H1 (cell line): ENCODE measurements around the gene ZAR1. TPM values are rescaled to one million over a fixed set of nuclear protein-coding genes. Genes with fewer than 3 reads are reported as not detected.
A peak's percentile ranks its signal among the peaks of the same experiment; 100 is the strongest.
"Not testable (repeated sequence)": the region's sequence is repeated elsewhere in the genome, so short reads cannot be mapped to it uniquely, and the experiment has no call there.

Experiments
- CTCF ChIA-PET: fragments of 300-600 bp; sonication (Branson Sonifier 250); formaldehyde crosslinking; loops from one replicate; lab custom pipeline; 2021; ENCODE audit not compliant: partially characterized antibody; lab: Charles Lee
- POLR2A ChIA-PET: fragments of 300-600 bp; sonication (Branson Sonifier 250); formaldehyde crosslinking; loops from one replicate; lab custom pipeline; 2021; ENCODE audit warnings: inconsistent platforms; ENCODE audit not compliant: partially characterized antibody; lab: Charles Lee
- DNase-seq, 2 experiments: peaks; one replicate each; pipeline versions ENCODE4 v3.0.0 to v3.0.0-alpha.2; 2010 to 2022; ENCODE audit warnings: low spot score in 2 of 2, low read depth in 1 of 2, mixed read lengths in 1 of 2
- FAIRE-seq: peaks from 2 replicates; lab custom pipeline; 2011; peaks lifted over from hg19 to GRCh38; lab: Jason Lieb, UNC
- H2AFZ ChIP-seq: 2 replicates; pipeline ENCODE4 v1.8.1; 2012; ENCODE audit warnings: low read length, inconsistent platforms
- H2AK5ac ChIP-seq: 2 replicates; pipeline ENCODE4 v1.6.1; 2013; ENCODE audit warnings: low read depth, low read length
- H2BK120ac ChIP-seq: replicated peaks from 2 replicates; pipeline ENCODE3; 2013; ENCODE audit warnings: low read depth, low read length, inconsistent platforms
- H2BK12ac ChIP-seq: 2 replicates; pipeline ENCODE4 v1.6.1; 2013; ENCODE audit warnings: low read depth, low read length
- H2BK15ac ChIP-seq: 2 replicates; pipeline ENCODE4 v1.6.1; 2013; ENCODE audit warnings: low read length
- H2BK20ac ChIP-seq: 2 replicates; pipeline ENCODE4 v1.6.1; 2013; ENCODE audit warnings: low read length
- H2BK5ac ChIP-seq: 2 replicates; pipeline ENCODE4 v1.6.1; 2013; ENCODE audit warnings: low read depth, low read length
- H3K14ac ChIP-seq: 2 replicates; pipeline ENCODE4 v1.6.1; 2013; ENCODE audit warnings: inconsistent platforms; ENCODE audit not compliant: insufficient read length
- H3K18ac ChIP-seq: 2 replicates; pipeline ENCODE4 v1.6.1; 2013; ENCODE audit warnings: low read length; ENCODE audit errors: extremely low read depth
- H3K23ac ChIP-seq: 2 replicates; pipeline ENCODE4 v1.6.1; 2013; ENCODE audit warnings: inconsistent platforms; ENCODE audit not compliant: insufficient read length
- H3K23me2 ChIP-seq: 2 replicates; pipeline ENCODE4 v1.6.1; 2013; ENCODE audit warnings: low read depth, low read length
- H3K27ac ChIP-seq: 2 replicates; pipeline ENCODE4 v1.6.1; 2011; ENCODE audit warnings: low read depth, low read length, inconsistent platforms
- H3K27me3 ChIP-seq, 4 experiments: replicated peaks in 1 of 4; 1 replicate in 1 of 4; 2 replicates in 3 of 4; pipeline versions ENCODE4 v1.6.1 to v1.8.1; 2011 to 2013; ENCODE audit warnings: low read length in 3 of 4, mild to moderate bottlenecking in 3 of 4, inconsistent platforms in 2 of 4, mixed read lengths in 2 of 4, moderate library complexity in 1 of 4; ENCODE audit not compliant: control insufficient read depth in 3 of 4, insufficient read depth in 3 of 4; ENCODE audit errors: extremely low read depth in 1 of 4
- H3K36me3 ChIP-seq, 4 experiments: 2 replicates each; pipeline versions ENCODE4 v1.6.1 to v1.8.1; 2011 to 2013; ENCODE audit warnings: mild to moderate bottlenecking in 4 of 4, low read length in 3 of 4, moderate library complexity in 2 of 4, control low read depth in 1 of 4, inconsistent platforms in 1 of 4; ENCODE audit not compliant: insufficient read depth in 4 of 4, control insufficient read depth in 2 of 4
- H3K4ac ChIP-seq: replicated peaks from 2 replicates; pipeline ENCODE3; 2013; ENCODE audit warnings: low read length, low read depth, mixed read lengths, inconsistent platforms; ENCODE audit not compliant: insufficient read length
- H3K4me1 ChIP-seq, 4 experiments: replicated peaks in 1 of 4; 1 replicate in 1 of 4; 2 replicates in 3 of 4; pipeline versions ENCODE4 v1.6.1 to v1.8.1; 2011 to 2013; ENCODE audit warnings: low read length in 3 of 4, inconsistent platforms in 2 of 4, mixed read lengths in 1 of 4; ENCODE audit not compliant: insufficient read depth in 4 of 4, control insufficient read depth in 3 of 4
- H3K4me2 ChIP-seq, 2 experiments: 2 replicates each; pipeline versions ENCODE4 v1.6.1 to v1.8.1; 2011 to 2013; ENCODE audit warnings: low read depth in 2 of 2, low read length in 2 of 2, control low read depth in 1 of 2, inconsistent platforms in 1 of 2, mild to moderate bottlenecking in 1 of 2; ENCODE audit not compliant: insufficient read depth in 1 of 2
- H3K4me3 ChIP-seq, 4 experiments: fragments of 200-600, 300-600 bp in 1 of 4; sonication (generic), shearing (Covaris generic), sonication (Bioruptor Twin) in 1 of 4; 2 replicates each; pipeline versions ENCODE4 v1.5.1 to v1.8.1; 2011 to 2016; ENCODE audit warnings: low read length in 4 of 4, low read depth in 3 of 4, control low read depth in 2 of 4, inconsistent platforms in 2 of 4, mild to moderate bottlenecking in 2 of 4, mixed read lengths in 1 of 4, moderate library complexity in 1 of 4; ENCODE audit not compliant: insufficient read depth in 2 of 4; ENCODE audit errors: extremely low read depth in 1 of 4
- H3K56ac ChIP-seq: replicated peaks from 2 replicates; pipeline ENCODE3; 2013; ENCODE audit warnings: low read depth, mild to moderate bottlenecking, mixed read lengths, low read length, inconsistent platforms; ENCODE audit not compliant: insufficient read length
- H3K79me1 ChIP-seq: 2 replicates; pipeline ENCODE4 v1.6.1; 2013; ENCODE audit warnings: low read depth, low read length, control low read depth
- H3K79me2 ChIP-seq, 2 experiments: 2 replicates each; pipeline versions ENCODE4 v1.6.1 to v1.8.1; 2012 to 2013; ENCODE audit warnings: low read length in 2 of 2, mild to moderate bottlenecking in 2 of 2, inconsistent platforms in 1 of 2; ENCODE audit not compliant: insufficient read depth in 2 of 2, control insufficient read depth in 1 of 2
- H3K9ac ChIP-seq, 4 experiments: replicated peaks in 1 of 4; 1 replicate in 1 of 4; 2 replicates in 3 of 4; pipeline versions ENCODE4 v1.6.1 to v1.8.1; 2011 to 2013; ENCODE audit warnings: low read depth in 3 of 4, low read length in 3 of 4, control low read depth in 2 of 4, mild to moderate bottlenecking in 2 of 4, moderate library complexity in 2 of 4, inconsistent platforms in 1 of 4; ENCODE audit errors: extremely low read depth in 1 of 4
- H3K9me3 ChIP-seq, 2 experiments: 2 replicates each; pipeline versions ENCODE4 v1.6.1 to v1.8.1; 2012 to 2013; ENCODE audit warnings: mild to moderate bottlenecking in 2 of 2, moderate library complexity in 2 of 2, control low read depth in 1 of 2, inconsistent platforms in 1 of 2, low read depth in 1 of 2, low read length in 1 of 2, mixed read lengths in 1 of 2; ENCODE audit not compliant: insufficient read depth in 2 of 2
- H4K20me1 ChIP-seq, 2 experiments: replicated peaks in 1 of 2; 2 replicates each; pipeline versions ENCODE3 to v1.8.1; 2011 to 2013; ENCODE audit warnings: inconsistent platforms in 2 of 2, low read length in 2 of 2, mild to moderate bottlenecking in 1 of 2; ENCODE audit not compliant: insufficient read depth in 2 of 2, control insufficient read depth in 1 of 2
- H4K5ac ChIP-seq: 2 replicates; pipeline ENCODE4 v1.6.1; 2013; ENCODE audit warnings: low read length, low read depth, mixed read lengths, inconsistent platforms; ENCODE audit not compliant: insufficient read length
- H4K8ac ChIP-seq: 2 replicates; pipeline ENCODE4 v1.8.0; 2013; ENCODE audit warnings: mild to moderate bottlenecking, moderate library complexity, low read length, inconsistent platforms; ENCODE audit not compliant: insufficient read depth; ENCODE audit errors: extremely low read depth
- H4K91ac ChIP-seq: replicated peaks from 2 replicates; pipeline ENCODE3; 2013; ENCODE audit warnings: low read length, mixed read lengths, inconsistent platforms; ENCODE audit not compliant: insufficient read length
- BACH1 ChIP-seq: IDR thresholded peaks from 2 replicates; pipeline ENCODE4 v1.6.1; 2012; ENCODE audit warnings: low read length, improper control_type of control experiment
- EGR1 ChIP-seq: IDR thresholded peaks from 2 replicates; pipeline ENCODE4 v1.6.1; 2011; ENCODE audit warnings: low read depth, low read length, borderline replicate concordance
- EP300 ChIP-seq, 2 experiments: IDR thresholded peaks; 1 replicate in 1 of 2; 2 replicates in 1 of 2; pipeline ENCODE4 v1.6.1; 2011 to 2012; ENCODE audit warnings: low read depth in 2 of 2, low read length in 2 of 2, mild to moderate bottlenecking in 2 of 2, borderline replicate concordance in 1 of 2, inconsistent platforms in 1 of 2, moderate library complexity in 1 of 2
- EZH2 ChIP-seq: fragments of 200-600 bp; sonication (generic); IDR thresholded peaks from 2 replicates; pipeline ENCODE4 v1.7.1; 2012; ENCODE audit warnings: low read depth, mild to moderate bottlenecking, moderate library complexity, low read length, inconsistent platforms; ENCODE audit not compliant: severe bottlenecking
- JUN ChIP-seq: IDR thresholded peaks from 2 replicates; pipeline ENCODE4 v1.6.1; 2011; ENCODE audit warnings: low read depth, mild to moderate bottlenecking, improper control_type of control experiment, low read length
- SUZ12 ChIP-seq: fragments of 200-600 bp; sonication (generic); IDR thresholded peaks from 2 replicates; pipeline ENCODE4 v1.6.1; 2012; ENCODE audit warnings: mild to moderate bottlenecking, inconsistent platforms, low read length, moderate library complexity, mixed read lengths
- TAF1 ChIP-seq: IDR thresholded peaks from 2 replicates; pipeline ENCODE4 v1.6.1; 2011; ENCODE audit warnings: mild to moderate bottlenecking, low read depth, low read length
- YY1 ChIP-seq: IDR thresholded peaks from 2 replicates; pipeline ENCODE4 v1.6.1; 2011; ENCODE audit warnings: low read depth, mild to moderate bottlenecking, low read length
- WGBS, 2 experiments: shearing (Covaris generic) in 1 of 2; methylation state at CpG; one replicate each; pipeline versions ENCODE4 v1.1.6 to v1.1.7; 2013 to 2015; ENCODE audit warnings: low lambda C conversion rate in 2 of 2, mixed read lengths in 2 of 2, inconsistent platforms in 1 of 2, low coverage in 1 of 2, missing lambda C conversion rate in 1 of 2; ENCODE audit not compliant: insufficient replicate concordance in 2 of 2, insufficient coverage in 1 of 2, insufficient read length in 1 of 2; ENCODE audit errors: extremely low coverage in 1 of 2, missing lambda C conversion rate in 1 of 2; 5-methylcytosine and 5-hydroxymethylcytosine counted together
- polyA plus RNA-seq, 7 experiments: library from polyadenylated mRNA; depleted of rRNA in 3 of 7; stranded (reverse) in 5 of 7; unstranded in 2 of 7; fragments of >200 nt in 5 of 7; fragments of 200-250 nt in 2 of 7; gene quantifications; 1 replicate in 5 of 7; 2 replicates in 1 of 7; 4 replicates in 1 of 7; pipeline versions ENCODE4 v1.2.1 to v1.2.3, GENCODE V29; 2011 to 2013; ENCODE audit warnings: missing spikeins in 2 of 7, mixed read lengths in 2 of 7
- total RNA-seq: library from RNA; stranded (reverse); fragmentation: NEBNext Ultra II Directional; extraction: Animal tissue kit (Norgen Biotek cat#: 25700); gene quantifications from 2 replicates; pipeline ENCODE4 v1.2.1, GENCODE V29; 2021

Gene ZAR1
- total and polyA plus RNA-seq, 2 of the 8 experiments (the other 6 are each of a cell fraction or from before 2014, with no cell fraction given) = 0.33 to 0.78 TPM

DNA sequence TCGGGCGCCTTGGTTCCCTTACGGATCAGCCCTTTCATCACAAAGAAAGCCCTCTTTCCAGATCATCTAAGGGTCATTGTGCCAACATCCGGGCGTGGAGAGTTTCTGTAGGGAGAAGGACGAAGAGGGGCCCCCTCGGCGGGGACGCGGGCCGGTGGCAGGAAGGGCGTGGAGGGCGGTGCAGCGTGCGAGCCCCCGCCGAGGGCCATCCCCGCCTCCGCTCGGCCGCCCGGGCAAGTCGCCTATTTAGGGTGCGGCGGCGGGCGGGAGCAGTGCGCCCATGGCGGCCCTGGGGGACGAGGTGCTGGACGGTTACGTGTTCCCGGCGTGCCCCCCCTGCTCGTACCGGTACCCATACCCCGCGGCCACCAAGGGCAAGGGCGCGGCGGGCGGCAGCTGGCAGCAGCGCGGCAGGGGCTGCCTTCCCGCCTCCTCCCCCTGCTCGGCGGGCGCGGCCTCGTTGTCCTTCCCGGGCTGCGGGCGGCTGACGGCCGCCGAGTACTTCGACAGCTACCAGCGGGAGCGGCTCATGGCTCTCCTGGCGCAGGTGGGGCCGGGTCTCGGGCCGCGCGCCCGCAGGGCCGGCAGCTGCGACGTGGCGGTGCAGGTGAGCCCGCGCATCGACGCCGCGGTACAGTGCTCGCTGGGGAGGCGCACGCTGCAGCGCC lies at the start of gene ZAR1 (continued):
- no peak for TF ChIP-seq JUN
- no peak for TF ChIP-seq EP300 (IDR thresholded peaks at IDR 0.05; ENCODE audit: borderline replicate concordance in 1 of 2, low read depth in 2 of 2, low read length in 2 of 2)
- TF ChIP-seq SUZ12 = peak; percentile 28
- TF ChIP-seq TAF1 = 0 out of 2 replicates have a peak, but pooled peaks have one; percentile 12
- no peak for TF ChIP-seq EGR1
- no peak for TF ChIP-seq BACH1
- TF ChIP-seq EZH2 = peak; percentile 70
- TF ChIP-seq YY1 = no peak

DNA sequence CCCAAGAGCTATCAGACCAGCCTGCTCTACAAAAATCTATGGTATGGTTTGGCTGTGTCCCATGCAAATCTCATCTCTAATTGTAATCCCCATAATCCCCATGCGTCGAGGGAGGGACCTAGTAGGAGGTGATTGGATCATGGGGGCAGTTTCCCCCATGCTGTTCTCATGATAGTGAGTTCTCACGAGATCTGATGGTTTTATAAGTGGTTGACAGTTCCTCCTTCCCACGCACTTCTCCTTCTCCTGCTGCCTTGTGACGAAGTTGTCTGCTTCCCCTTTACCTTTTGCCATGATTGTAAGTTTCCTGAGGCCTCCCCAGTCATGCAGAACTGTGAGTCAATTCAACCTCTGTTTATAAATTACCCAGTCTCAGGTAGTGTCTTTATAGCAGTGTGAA lies 49.1 kb upstream of the ZAR1 start:
- not testable (repeated sequence) for H2AFZ ChIP-seq

More for the DNA sequence above, 49.1 kb upstream of the ZAR1 start:
- DNase-seq, FAIRE-seq, H3K36me3 ChIP-seq, H3K18ac ChIP-seq, CTCF ChIA-PET, H3K4me1 ChIP-seq, H3K9me3 ChIP-seq, H3K14ac ChIP-seq, H4K91ac ChIP-seq, H4K5ac ChIP-seq, H2BK20ac ChIP-seq, H3K79me1 ChIP-seq, POLR2A ChIA-PET, H3K23me2 ChIP-seq, H3K9ac ChIP-seq, H2AK5ac ChIP-seq, H3K27me3 ChIP-seq, H3K79me2 ChIP-seq, H3K4me3 ChIP-seq, H2BK120ac ChIP-seq, H3K23ac ChIP-seq, H3K4me2 ChIP-seq, H3K27ac ChIP-seq, H4K8ac ChIP-seq, H4K20me1 ChIP-seq, H3K4ac ChIP-seq, H2BK5ac ChIP-seq, H2BK12ac ChIP-seq, H2BK15ac ChIP-seq, H3K56ac ChIP-seq: not testable (repeated sequence)
- WGBS, 2 experiments = 86% methylated on average over 5 of the region's 5 CpGs; no CpG with 5 or more reads in 1 of the 2 experiments
